GM18498 (cell line): ENCODE data around the gene AMER1.

Source experiments
- ATAC-seq: cut with Tn5 transposase; IDR thresholded peaks from one replicate; pipeline ENCODE4 v1.9.1; 2021; ENCODE audit warnings: mild to moderate bottlenecking, moderate library complexity; ENCODE audit not compliant: unreplicated experiment

AMER1 gene

GRCh38 chrX:64186974-64187761, 18.3 kb downstream of the AMER1 start:
- no peak for ATAC-seq

- ATAC-seq: no peak
Observed at GRCh38 chrX:64184396-64184795, 21.1 kb downstream of the AMER1 start.

- ATAC-seq: no peak
Observed at GRCh38 chrX:64182208-64182607, 23.3 kb downstream of the AMER1 start.

- ATAC-seq: no peak
Observed at GRCh38 chrX:64176876-64177275, 28.6 kb downstream of the AMER1 start.

GRCh38 chrX:64169988-64170387, 35.5 kb downstream of the AMER1 start:
- peak; percentile 48 for ATAC-seq

GRCh38 chrX:64152857-64153256, 52.7 kb downstream of the AMER1 start:
- no peak for ATAC-seq

- no peak for ATAC-seq
Observed at GRCh38 chrX:64151911-64152310, 53.6 kb downstream of the AMER1 start.

GRCh38 chrX:64150775-64151174, 54.7 kb downstream of the AMER1 start:
- ATAC-seq: no peak
